IMR-90 (cell line): ENCODE data around the gene LRRC37A. TPM values are rescaled to one million over a fixed set of nuclear protein-coding genes. Genes with fewer than 3 reads are reported as not detected.
"Not testable (repeated sequence)": the region's sequence is repeated elsewhere in the genome, so short reads cannot be mapped to it uniquely, and the experiment has no call there.

Experiments used
- ATAC-seq: fragments of 200-7000 bp; cut with Tn5 transposase; 2 replicates; pipeline ENCODE4 v1.9.1; 2020; ENCODE audit warnings: low read depth, mild to moderate bottlenecking, moderate library complexity
- BruUV-seq: library from RNA; stranded (reverse); fragments of 400-500 nt; replicated peaks from 2 replicates; lab custom pipeline; 2021; lab: Mats Ljungman, UMichigan
- CTCF ChIA-PET: fragments of 300-600 bp; formaldehyde crosslinking; extraction: SDS; loops from one replicate; lab custom pipeline; 2021; ENCODE audit warnings: antibody characterized with exemption; lab: Yijun Ruan, JAX
- POLR2A ChIA-PET: fragments of 300-600 bp; sonication (Branson Sonifier 250); formaldehyde crosslinking; loops from one replicate; lab custom pipeline; 2022; ENCODE audit warnings: antibody characterized with exemption; ENCODE audit not compliant: unreplicated experiment; lab: Charles Lee
- DNase-seq: peaks from one replicate; pipeline ENCODE4 v3.0.0; 2013
- H2AFZ ChIP-seq: replicated peaks from 2 replicates; pipeline ENCODE3; 2013; ENCODE audit warnings: low read length, mild to moderate bottlenecking; ENCODE audit not compliant: poor library complexity
- H2AK5ac ChIP-seq: 2 replicates; pipeline ENCODE4 v1.6.1; 2013; ENCODE audit warnings: low read depth, low read length, inconsistent platforms
- H2AK9ac ChIP-seq: replicated peaks from 2 replicates; pipeline ENCODE3; 2013; ENCODE audit warnings: mild to moderate bottlenecking, low read depth, low read length, moderate library complexity; ENCODE audit not compliant: poor library complexity
- H2BK120ac ChIP-seq: 2 replicates; pipeline ENCODE4 v1.6.1; 2013; ENCODE audit warnings: low read depth, low read length, inconsistent platforms
- H2BK15ac ChIP-seq: 3 replicates; pipeline ENCODE4 v1.6.1; 2013; ENCODE audit warnings: low read depth, low read length, inconsistent platforms
- H2BK20ac ChIP-seq: 2 replicates; pipeline ENCODE4 v1.6.1; 2013; ENCODE audit warnings: low read depth, mild to moderate bottlenecking, inconsistent platforms, low read length, moderate library complexity
- H2BK5ac ChIP-seq: 2 replicates; pipeline ENCODE4 v1.6.1; 2013; ENCODE audit warnings: mild to moderate bottlenecking, low read depth, low read length, inconsistent platforms; ENCODE audit not compliant: poor library complexity, severe bottlenecking
- H3K14ac ChIP-seq: replicated peaks from 2 replicates; pipeline ENCODE4 v1.6.1; 2013; ENCODE audit warnings: low read depth, low read length, inconsistent platforms
- H3K18ac ChIP-seq: 2 replicates; pipeline ENCODE4 v1.6.1; 2013; ENCODE audit warnings: low read depth, low read length, control low read depth
- H3K23ac ChIP-seq: 2 replicates; pipeline ENCODE4 v1.6.1; 2013; ENCODE audit warnings: low read depth, low read length, inconsistent platforms
- H3K27ac ChIP-seq: 2 replicates; pipeline ENCODE4 v1.5.1; 2013; ENCODE audit warnings: mild to moderate bottlenecking, control low read depth, low read length; ENCODE audit not compliant: insufficient read depth
- H3K27me3 ChIP-seq: 2 replicates; pipeline ENCODE4 v1.6.1; 2013; ENCODE audit warnings: low read length; ENCODE audit not compliant: control insufficient read depth, insufficient read depth
- H3K36me3 ChIP-seq: 2 replicates; pipeline ENCODE4 v1.6.1; 2013; ENCODE audit warnings: low read length, mixed read lengths; ENCODE audit not compliant: control insufficient read depth, insufficient read depth
- H3K4ac ChIP-seq: 2 replicates; pipeline ENCODE4 v1.6.1; 2013; ENCODE audit warnings: low read depth, low read length, inconsistent platforms
- H3K4me1 ChIP-seq: 2 replicates; pipeline ENCODE4 v1.6.1; 2013; ENCODE audit warnings: low read length, mixed read lengths; ENCODE audit not compliant: control insufficient read depth, insufficient read depth
- H3K4me2 ChIP-seq: 2 replicates; pipeline ENCODE4 v1.6.1; 2013; ENCODE audit warnings: low read depth, mild to moderate bottlenecking, control low read depth, low read length, moderate library complexity
- H3K4me3 ChIP-seq: 2 replicates; pipeline ENCODE4 v1.5.1; 2013; ENCODE audit warnings: low read depth, mild to moderate bottlenecking, control low read depth, low read length, moderate library complexity; ENCODE audit not compliant: insufficient read depth
- H3K56ac ChIP-seq: 2 replicates; pipeline ENCODE4 v1.6.1; 2013; ENCODE audit warnings: low read length, inconsistent platforms; ENCODE audit not compliant: insufficient read depth; ENCODE audit errors: extremely low read depth
- H3K79me1 ChIP-seq, 2 experiments: 2 replicates each; pipeline ENCODE4 v1.6.1; 2013; ENCODE audit warnings: low read length in 2 of 2, inconsistent platforms in 1 of 2, low read depth in 1 of 2
- H3K9ac ChIP-seq: 2 replicates; pipeline ENCODE4 v1.6.1; 2013; ENCODE audit warnings: low read depth, low read length, control low read depth
- H3K9me1 ChIP-seq: 2 replicates; pipeline ENCODE4 v1.6.1; 2013; ENCODE audit warnings: low read length, inconsistent platforms; ENCODE audit not compliant: insufficient read depth
- H3K9me3 ChIP-seq: 2 replicates; pipeline ENCODE4 v1.6.1; 2013; ENCODE audit warnings: low read length; ENCODE audit not compliant: control insufficient read depth, insufficient read depth
- H4K20me1 ChIP-seq: 2 replicates; pipeline ENCODE4 v1.6.1; 2013; ENCODE audit warnings: low read length, inconsistent platforms; ENCODE audit not compliant: insufficient read depth
- H4K5ac ChIP-seq: 2 replicates; pipeline ENCODE4 v1.6.1; 2013; ENCODE audit warnings: mild to moderate bottlenecking, low read depth, low read length, control low read depth
- H4K8ac ChIP-seq, 2 experiments: 2 replicates each; pipeline ENCODE4 v1.6.1; 2013; ENCODE audit warnings: low read depth in 2 of 2, low read length in 2 of 2, control low read depth in 1 of 2, inconsistent platforms in 1 of 2
- H4K91ac ChIP-seq: 2 replicates; pipeline ENCODE4 v1.6.1; 2013; ENCODE audit warnings: low read depth, low read length, inconsistent platforms; ENCODE audit not compliant: insufficient read depth
- WGBS, 2 experiments: methylation state at CpG; one replicate each; pipeline versions ENCODE4 v1.1.5 to v1.1.7; 2013; ENCODE audit warnings: missing lambda C conversion rate in 2 of 2; ENCODE audit not compliant: insufficient read length in 1 of 2; ENCODE audit errors: extremely low coverage in 2 of 2; 5-methylcytosine and 5-hydroxymethylcytosine counted together
- dilution Hi-C: fragments of 300-500 bp; cut with HindIII; formaldehyde crosslinking; loops from one replicate; pipeline ENCODE4 v1.14.3; 2018; ENCODE audit warnings: low sequenced_read_pairs; ENCODE audit not compliant: unreplicated experiment
- in situ Hi-C: fragments of 300-500 bp; cut with MboI; formaldehyde crosslinking; loops from 3 replicates; pipeline ENCODE4 v1.14.3; 2019; ENCODE audit warnings: low sequenced_read_pairs, inconsistent platforms, mixed read lengths
- intact Hi-C: fragments of 100-400 bp; cut with micrococcal nuclease; formaldehyde crosslinking; loops from 2 replicates; pipeline ENCODE4 v1.10.0; 2022
- polyA plus RNA-seq, 3 experiments: library from polyadenylated mRNA; depleted of rRNA; stranded (reverse); fragments of >200 nt; gene quantifications; 2 replicates each; pipeline ENCODE4 v1.2.3, GENCODE V29; 2012; ENCODE audit warnings: low replicate concordance in 1 of 3
- total RNA-seq: library from RNA; depleted of rRNA; stranded (reverse); fragments of >200 nt; gene quantifications from 2 replicates; pipeline ENCODE4 v1.2.3, GENCODE V29; 2012

The LRRC37A gene
- total and polyA plus RNA-seq, 2 of the 4 experiments (the other 2 are of a cell fraction), result 0.72 to 0.91 TPM

DNA sequence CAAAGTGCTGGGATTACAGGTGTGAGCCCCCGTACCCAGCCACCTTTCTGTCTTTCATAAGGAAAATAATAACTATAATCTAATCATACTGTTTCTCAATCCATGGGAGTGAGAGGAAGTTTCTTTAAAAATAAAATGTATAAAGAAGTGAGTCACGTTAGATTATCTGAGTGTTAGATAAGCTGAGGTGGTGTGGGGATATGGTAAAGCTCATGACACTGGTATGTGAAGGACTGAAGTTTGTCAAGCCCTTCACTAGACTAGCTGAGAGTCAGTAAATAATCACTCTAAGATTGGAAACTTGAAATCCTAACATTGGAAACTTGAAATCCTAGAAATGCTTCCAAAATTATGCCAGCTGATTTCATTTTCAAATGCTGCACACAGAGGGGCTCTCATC is 9.4 kb upstream of the LRRC37A start:
- H3K4me3 ChIP-seq, H3K27ac ChIP-seq, H2BK20ac ChIP-seq, H2AFZ ChIP-seq, H3K14ac ChIP-seq, in situ Hi-C loops, H2BK15ac ChIP-seq, H4K8ac ChIP-seq, CTCF ChIA-PET, H3K4me2 ChIP-seq, H4K5ac ChIP-seq, POLR2A ChIA-PET, H3K9ac ChIP-seq, H2AK9ac ChIP-seq, H3K56ac ChIP-seq, H3K4ac ChIP-seq, H3K9me3 ChIP-seq, H3K27me3 ChIP-seq, H3K9me1 ChIP-seq, H3K4me1 ChIP-seq, H4K91ac ChIP-seq, H3K79me1 ChIP-seq, H2BK120ac ChIP-seq, H4K20me1 ChIP-seq, dilution Hi-C loops, H3K23ac ChIP-seq, H3K36me3 ChIP-seq, BruUV-seq, H3K18ac ChIP-seq: not testable (repeated sequence)
- peak overlapping the region; percentile 5 for H2BK5ac ChIP-seq
- 0 out of 2 replicates have a peak overlapping the region, but pooled peaks have one; percentile 39 for H2AK5ac ChIP-seq
- DNase-seq (peak; percentile 50), ATAC-seq (peak; percentile 63)
- intact Hi-C loops, result loop anchor here (10.0 kb wide), 1 partner anchor 281 kb away; no protein-coding TSS in a partner anchor
- WGBS, 2 experiments, result no CpG with 5 or more reads among the region's 2 CpGs
